GM21423 (cell line): ENCODE results near the gene ZMIZ1.

Experiments used
- ATAC-seq: cut with Tn5 transposase; IDR thresholded peaks from one replicate; pipeline ENCODE4 v1.9.1; 2021; ENCODE audit warnings: mild to moderate bottlenecking, moderate library complexity; ENCODE audit not compliant: unreplicated experiment

Gene ZMIZ1

DNA sequence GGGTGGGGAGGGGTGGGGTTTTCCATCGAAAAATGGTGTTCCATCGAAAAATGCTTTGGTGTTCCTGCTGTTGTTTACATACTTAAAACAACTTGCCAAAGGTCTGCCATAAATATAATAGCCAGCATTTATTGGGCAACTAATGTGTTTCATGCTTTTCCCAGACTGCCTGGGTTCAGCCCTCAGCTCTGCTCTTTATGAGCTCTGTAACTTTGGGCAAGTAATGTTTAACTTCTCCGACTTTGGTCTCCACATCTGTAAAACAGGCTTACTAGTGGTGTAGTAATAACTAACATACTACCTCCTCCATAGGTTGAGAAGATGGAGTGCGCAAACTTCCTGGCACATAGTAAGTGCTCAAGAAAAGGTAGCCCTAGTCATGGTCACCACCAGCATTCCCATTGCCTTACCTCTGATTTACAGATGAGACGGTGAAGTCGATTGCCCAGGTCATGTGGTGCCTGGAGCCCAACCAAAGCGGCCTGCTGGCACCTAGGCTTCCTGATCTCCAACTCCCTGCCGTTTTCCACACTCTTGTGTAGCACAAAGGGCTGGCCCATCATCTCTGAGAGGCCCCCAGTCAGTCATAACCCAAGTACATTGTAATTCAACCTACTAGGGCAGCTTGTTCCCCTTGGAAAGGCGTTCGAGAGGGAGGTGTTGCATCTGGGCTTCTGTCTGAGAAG is 8.9 kb downstream of the ZMIZ1 start:
- no peak for ATAC-seq

DNA sequence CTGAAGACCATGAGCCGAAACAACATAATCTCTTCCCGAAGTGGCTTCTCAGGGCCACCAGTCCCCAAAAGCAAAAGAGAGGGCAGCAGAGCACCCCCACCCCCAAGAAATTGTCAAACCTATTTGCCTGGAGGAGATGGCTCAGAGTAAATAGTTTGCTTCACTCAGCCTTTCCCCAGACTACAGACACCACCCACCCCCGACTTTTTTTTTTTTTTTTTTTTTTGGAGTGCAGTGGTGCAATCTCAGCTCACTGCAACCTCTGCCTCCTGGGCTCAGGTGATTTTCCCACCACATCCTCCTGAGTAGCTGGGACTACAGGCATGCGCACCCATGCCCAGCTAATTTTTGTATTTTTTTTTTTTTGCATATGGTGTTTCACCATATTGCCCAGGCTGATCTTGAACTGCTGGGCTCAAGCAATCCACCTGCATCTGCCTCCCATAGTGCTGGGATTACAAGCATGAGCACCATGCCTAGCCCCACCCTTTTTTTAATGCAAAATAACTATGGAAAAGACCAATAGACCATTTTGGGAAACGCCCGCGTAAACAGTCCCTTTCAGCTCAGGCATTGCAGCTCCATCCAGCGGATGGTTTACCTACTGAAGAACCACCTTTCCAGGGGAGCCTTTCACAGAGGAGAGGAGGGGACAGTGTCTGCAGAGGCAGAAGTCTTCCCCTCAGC is 9.7 kb downstream of the ZMIZ1 start:
- no peak for ATAC-seq

GRCh38 chr10:79079054-79079397 is 10.3 kb downstream of the ZMIZ1 start:
- ATAC-seq, result no peak

DNA sequence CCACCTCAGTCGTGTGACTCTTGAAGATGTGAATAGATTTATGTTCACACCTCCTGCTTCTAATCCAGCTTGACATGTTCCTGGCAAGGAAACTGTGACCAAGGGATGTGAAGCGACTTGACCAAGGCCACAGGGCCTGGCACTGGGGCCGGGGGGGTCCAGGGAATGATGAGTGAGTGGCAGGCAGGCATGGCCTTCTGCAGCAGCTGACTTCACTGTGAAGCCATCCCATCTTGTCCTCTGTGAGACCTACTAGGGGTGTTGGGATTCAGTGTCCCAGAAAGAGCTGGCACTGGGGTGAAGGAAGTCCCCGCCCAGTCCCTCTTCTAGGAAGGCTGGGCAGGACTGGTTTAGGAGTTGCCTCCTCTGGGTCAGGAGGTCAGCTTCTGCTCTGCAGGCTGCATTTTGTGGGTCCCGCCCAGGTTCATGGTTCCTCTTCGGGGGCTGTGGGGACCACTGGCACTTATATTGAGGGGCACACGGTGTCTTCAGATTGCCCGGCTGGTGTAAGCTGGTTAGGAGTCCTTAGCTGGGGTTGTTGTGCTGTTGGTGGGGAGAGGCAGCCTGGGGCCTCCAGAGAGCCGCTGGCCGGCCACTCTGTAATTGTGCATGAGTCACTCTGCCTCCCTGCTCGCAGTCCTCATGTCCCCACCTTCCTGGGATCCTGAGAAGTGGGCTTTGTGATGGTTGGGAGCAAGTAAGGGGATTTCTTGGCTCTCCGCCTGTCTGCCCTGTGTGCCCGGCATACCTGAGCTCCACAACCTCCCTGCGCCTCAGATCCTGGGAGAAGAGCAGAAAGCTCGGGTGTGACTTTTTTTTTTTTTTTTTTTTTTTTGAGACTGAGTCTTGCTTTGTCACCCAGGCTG is 11.0 kb downstream of the ZMIZ1 start:
- ATAC-seq, result no peak

DNA sequence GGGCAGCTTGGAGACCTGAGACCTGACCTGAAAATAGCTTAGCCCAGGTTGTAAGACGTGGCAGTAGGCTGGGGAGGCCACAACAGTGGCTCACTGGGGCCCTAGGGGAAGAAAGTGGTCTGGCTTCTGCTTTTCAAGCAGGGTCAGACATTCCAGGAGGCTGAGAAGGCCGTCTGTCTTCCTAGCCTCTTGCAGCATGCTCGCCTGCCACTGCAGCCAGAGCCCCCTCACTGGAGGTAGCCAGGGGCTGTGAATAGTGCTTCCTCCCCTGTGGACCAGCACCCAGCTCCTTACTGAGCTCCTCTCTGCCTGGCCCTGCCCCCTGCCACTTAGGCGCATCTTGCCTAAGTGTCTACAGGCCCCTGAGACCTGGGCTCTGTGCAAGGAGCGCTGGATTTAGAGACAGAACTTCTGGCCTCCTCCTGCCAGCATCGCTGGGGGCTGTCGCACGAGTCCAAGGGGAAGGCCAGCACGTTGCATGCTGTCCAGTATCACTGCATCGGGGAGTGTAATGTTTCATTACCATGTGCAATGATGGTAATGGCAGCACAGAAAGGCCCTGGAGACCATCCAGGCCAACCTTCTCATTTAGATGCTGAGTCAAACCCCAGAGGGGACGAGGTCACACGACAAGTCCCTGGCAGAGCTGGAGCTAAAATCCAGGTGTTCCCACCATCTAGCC is 12.7 kb downstream of the ZMIZ1 start:
- no peak for ATAC-seq

- ATAC-seq, result no peak
Observed at GRCh38 chr10:79082035-79082373, 13.2 kb downstream of the ZMIZ1 start.

GRCh38 chr10:79082631-79083596 is 14.1 kb downstream of the ZMIZ1 start:
- no peak for ATAC-seq

DNA sequence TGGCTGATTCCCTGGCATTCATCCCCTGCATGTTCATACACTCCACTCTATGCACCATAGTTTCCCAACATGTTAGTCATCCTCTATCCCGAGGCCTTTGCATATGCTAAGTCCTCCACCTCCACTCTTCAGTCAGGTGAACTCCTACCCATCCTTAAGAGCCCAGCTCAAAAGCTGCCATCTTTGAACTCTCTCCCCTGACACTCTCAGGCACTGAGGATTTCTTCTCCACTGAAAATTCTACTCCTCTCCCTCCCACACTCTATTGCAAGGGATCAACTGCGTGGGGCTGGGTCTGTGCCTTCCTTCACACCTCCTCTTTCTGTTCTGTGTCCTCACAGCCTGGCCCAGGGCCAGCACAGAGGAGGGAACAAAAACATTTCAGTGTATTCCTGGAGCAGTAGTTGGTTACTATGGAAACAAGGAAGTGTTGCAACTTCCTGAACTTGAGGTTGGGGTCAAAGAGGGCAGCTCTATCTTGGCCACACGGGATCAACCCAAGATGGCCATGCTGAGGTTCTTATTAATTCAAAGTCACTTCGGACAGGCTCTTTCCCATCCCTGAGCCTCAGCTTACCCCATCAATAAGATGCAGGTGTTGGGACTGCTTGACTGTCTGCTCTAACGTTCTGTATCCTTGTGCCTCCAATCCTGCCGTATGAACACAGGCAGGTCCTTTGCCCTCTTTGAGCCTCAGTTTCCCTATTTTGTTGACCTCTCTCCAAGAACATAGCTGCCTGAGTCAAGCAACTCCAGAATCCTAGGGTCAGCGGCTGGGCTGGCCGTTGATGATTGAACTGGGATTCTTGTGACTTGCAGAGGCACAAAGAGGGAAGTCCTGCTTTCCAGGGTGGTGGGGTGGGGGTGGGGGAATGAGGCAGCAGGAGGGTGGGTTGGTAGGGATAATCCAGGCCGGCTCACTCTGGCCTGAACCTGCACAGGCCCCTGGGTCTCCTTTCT is 15.5 kb downstream of the ZMIZ1 start:
- no peak for ATAC-seq

DNA sequence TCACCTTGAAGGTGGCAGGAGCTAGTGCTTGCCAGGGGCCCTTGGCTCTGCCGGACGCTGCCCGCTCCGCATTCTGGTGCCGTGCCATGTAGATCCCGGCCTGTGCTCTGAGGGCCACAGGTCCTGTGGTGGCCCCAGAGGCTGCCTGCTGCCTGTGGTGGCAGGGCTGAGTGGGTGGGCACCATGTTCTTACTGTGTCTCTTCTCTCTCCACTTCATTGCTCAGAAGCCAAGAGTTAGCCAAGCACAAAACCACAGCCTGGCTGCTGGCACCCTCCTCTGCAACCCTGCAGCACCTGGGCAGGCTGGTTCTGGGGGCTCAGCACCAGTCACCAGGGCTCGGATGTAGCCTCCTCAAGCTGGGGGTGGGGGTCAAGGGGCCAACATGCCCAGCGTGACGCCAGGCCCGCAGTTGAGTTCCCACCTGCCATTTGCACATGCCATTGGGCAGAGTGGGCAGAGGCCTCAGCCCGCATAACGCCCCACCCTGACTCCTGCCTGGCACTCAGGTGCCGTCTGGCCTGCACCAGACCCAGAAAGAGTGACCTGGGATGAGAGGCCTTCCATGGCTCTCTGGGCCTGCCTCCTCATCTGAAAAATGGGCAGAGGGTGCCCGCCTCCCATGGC is 16.3 kb downstream of the ZMIZ1 start:
- peak; percentile 46 for ATAC-seq

- ATAC-seq, result no peak
Observed at GRCh38 chr10:79086822-79087221, 18.1 kb downstream of the ZMIZ1 start.

DNA sequence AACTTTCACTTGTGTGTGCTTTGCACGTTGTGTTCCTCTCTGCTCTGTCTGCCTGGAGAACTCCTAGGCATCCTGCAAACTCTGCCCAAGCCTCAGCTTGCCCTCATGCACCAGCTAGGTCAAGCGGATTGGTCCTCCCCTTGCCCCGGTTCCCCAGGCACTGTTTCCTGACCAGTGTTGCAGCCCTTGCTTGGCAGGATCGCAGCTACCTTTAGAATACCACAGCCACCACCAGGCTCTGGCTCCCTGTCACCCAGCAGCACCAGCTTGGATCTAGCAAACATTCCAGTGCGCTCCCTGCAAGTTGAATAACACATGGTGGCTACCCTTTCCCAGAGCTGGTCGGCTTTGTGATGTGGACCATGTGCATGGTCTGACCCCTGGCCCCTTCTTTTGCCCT is 19.0 kb downstream of the ZMIZ1 start:
- ATAC-seq, result no peak

DNA sequence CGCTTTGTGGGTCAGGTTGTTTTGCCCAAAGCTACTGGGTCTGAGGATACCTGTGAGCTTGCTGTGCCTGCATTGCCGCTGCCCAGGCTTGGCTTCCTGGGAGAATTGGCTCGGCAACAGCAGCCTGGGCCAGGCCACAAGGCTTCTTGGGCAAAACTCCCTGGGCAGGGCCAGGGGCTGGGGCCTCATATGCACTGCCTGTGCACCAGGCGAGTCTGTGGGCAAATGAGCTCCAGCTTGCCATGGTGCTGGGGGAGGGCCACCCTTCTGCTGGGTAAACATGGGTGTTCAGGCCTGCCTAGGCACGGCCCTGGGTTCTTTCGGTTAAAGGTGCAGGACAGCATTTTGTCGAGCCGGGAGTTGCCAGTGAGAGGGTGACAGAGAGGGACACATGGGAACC is 19.4 kb downstream of the ZMIZ1 start:
- ATAC-seq, result no peak

DNA sequence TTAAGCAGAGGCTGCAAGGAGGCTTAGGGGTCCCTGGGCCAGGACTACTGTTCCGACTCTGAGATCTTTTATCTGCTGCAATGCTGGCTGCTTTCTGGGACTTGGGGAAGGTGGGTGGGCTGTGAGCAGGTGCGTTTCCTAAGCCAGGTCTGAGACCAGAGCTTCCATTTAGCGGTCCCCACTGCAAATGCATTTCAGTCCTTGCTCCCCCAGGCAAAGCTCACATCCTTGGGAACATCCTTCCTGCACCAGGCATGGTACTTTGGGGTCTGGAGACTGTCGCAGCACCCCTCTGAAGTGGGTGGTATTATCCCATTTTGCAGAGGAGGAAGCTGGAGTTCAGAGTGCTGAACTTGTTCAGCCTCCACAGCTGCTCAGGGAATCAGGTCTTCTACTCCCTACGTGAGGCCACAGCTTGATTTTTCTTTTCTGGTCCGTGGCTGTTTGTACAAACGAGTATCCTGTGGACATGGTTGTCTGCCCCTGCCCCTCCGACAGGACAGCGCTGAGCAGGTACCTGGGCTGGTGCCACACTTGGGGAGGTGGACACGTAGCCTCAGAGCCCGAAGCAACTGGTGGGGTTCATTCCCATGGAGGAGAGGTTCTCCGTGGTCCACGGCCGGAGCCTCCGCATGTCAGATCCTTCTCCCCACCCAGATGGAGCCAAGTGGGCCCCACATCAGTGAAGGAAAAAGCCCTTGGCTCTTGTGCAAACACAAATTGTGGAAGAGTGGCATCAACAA is 20.0 kb downstream of the ZMIZ1 start:
- ATAC-seq, result no peak

GRCh38 chr10:79089632-79090031 is 20.9 kb downstream of the ZMIZ1 start:
- no peak for ATAC-seq

GRCh38 chr10:79090134-79090803 is 21.5 kb downstream of the ZMIZ1 start:
- ATAC-seq, result no peak

GRCh38 chr10:79092292-79092896 is 23.6 kb downstream of the ZMIZ1 start:
- no peak for ATAC-seq
